Thymus (tissue), 11 donors: ENCODE data around the gene IFT80. TPM values are rescaled to one million over a fixed set of nuclear protein-coding genes. Genes with fewer than 3 reads are reported as not detected.

Experiments used
- DNase-seq, 9 donors: peaks; one replicate each; pipeline ENCODE4 v3.0.0-alpha.2; 2013; ENCODE audit warnings: low spot score in 9 of 9, low read depth in 6 of 9, missing footprints in 1 of 9
- H3K27ac ChIP-seq, 2 donors: one replicate each; pipeline ENCODE4 v1.5.1; 2013; ENCODE audit warnings: control low read depth in 1 of 2, low read depth in 1 of 2, low read length in 1 of 2, mild to moderate bottlenecking in 1 of 2, moderate library complexity in 1 of 2
- H3K27me3 ChIP-seq, 2 donors: one replicate each; pipeline ENCODE4 v1.5.1; 2013; ENCODE audit warnings: low read length in 1 of 2; ENCODE audit not compliant: control insufficient read depth in 2 of 2, insufficient read depth in 1 of 2
- H3K36me3 ChIP-seq, 2 donors: one replicate each; pipeline ENCODE4 v1.5.1; 2013; ENCODE audit warnings: low read length in 1 of 2, mild to moderate bottlenecking in 1 of 2, moderate library complexity in 1 of 2; ENCODE audit not compliant: control insufficient read depth in 2 of 2, insufficient read depth in 2 of 2
- H3K4me1 ChIP-seq, 2 donors: one replicate each; pipeline ENCODE4 v1.5.1; 2013; ENCODE audit warnings: low read length in 2 of 2; ENCODE audit not compliant: control insufficient read depth in 2 of 2, insufficient read depth in 2 of 2
- H3K4me3 ChIP-seq, 2 donors: one replicate each; pipeline ENCODE4 v1.5.1; 2013; ENCODE audit warnings: low read length in 2 of 2, control low read depth in 1 of 2, mild to moderate bottlenecking in 1 of 2
- H3K9me3 ChIP-seq, 2 donors: one replicate each; pipeline ENCODE4 v1.5.1; 2013; ENCODE audit warnings: low read length in 1 of 2, mild to moderate bottlenecking in 1 of 2; ENCODE audit not compliant: control insufficient read depth in 2 of 2, insufficient read depth in 1 of 2
- WGBS: extraction: QIAGEN DNeasy Blood & Tissue Kit; methylation state at CpG from one replicate; pipeline ENCODE4 v1.1.7; 2013; 5-methylcytosine and 5-hydroxymethylcytosine counted together
- polyA plus RNA-seq: library from polyadenylated mRNA; stranded (reverse); fragments of 200-250 nt; gene quantifications from one replicate; pipeline ENCODE4 v1.2.3, GENCODE V29; 2013
- total RNA-seq: library from RNA; stranded (reverse); fragments of 120-200 nt; gene quantifications from one replicate; pipeline ENCODE4 v1.2.4, GENCODE V29; 2013
- donor health status: healthy.

Gene IFT80
- total and polyA plus RNA-seq, 2 donors, result 36.7 to 58.0 TPM

DNA sequence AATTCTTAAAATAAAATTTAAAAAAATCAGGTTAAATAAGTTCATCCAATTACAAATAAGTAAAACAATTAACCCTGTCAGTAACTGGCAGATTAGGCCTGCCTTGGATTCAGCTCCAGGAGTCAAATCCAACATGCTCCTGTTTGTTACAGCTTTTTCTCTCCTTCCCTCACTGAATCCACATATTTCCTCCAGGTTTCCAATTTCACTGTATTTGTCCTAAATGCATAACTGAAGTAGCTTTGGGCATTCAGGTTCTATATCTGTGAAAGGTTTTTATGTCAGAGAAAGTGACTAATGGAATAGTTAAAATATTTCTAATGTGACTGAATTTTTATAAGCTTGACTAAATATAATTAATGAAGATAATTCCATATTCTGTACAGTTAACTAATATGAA lies 79.7 kb downstream of the IFT80 start:
- Histone ChIP-seq H3K9me3 (no peaks in the 10 kb centered on the region), H3K27me3 (no peaks in the 10 kb centered on the region), H3K36me3 (peaks cover 4 to 17% of the 10 kb centered on the region in 2 donors), H3K4me1 (no peaks in the 10 kb centered on the region), H3K4me3 (no peak overlapping the region), H3K27ac (no peak overlapping the region)
- DNase-seq, result no peak

DNA sequence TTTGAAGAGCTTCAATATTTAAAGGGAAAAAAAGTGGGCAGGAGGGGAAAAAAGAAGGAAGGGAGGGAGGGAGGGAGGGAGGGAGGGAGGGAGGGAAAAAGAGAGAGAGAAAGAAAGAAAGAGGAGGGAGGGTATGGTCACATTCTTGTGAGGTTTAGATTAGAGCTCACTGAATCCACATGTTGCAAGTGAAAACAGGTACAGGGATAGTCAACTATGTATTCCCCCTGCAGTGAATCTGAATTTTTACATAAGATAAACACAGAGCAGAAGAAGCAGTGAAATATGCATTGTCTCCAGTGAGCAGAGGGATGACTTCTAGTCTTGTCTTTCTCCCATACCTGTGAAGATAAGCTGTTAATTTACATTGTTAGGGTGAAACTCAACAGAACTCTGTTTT lies 84.0 kb downstream of the IFT80 start:
- Histone ChIP-seq H3K27me3 (no peaks in the 10 kb centered on the region), H3K36me3 (peaks cover 4 to 17% of the 10 kb centered on the region in 2 donors), H3K9me3 (no peaks in the 10 kb centered on the region), H3K27ac (no peak overlapping the region), H3K4me1 (no peaks in the 10 kb centered on the region), H3K4me3 (no peak overlapping the region)
- no peak for DNase-seq

DNA sequence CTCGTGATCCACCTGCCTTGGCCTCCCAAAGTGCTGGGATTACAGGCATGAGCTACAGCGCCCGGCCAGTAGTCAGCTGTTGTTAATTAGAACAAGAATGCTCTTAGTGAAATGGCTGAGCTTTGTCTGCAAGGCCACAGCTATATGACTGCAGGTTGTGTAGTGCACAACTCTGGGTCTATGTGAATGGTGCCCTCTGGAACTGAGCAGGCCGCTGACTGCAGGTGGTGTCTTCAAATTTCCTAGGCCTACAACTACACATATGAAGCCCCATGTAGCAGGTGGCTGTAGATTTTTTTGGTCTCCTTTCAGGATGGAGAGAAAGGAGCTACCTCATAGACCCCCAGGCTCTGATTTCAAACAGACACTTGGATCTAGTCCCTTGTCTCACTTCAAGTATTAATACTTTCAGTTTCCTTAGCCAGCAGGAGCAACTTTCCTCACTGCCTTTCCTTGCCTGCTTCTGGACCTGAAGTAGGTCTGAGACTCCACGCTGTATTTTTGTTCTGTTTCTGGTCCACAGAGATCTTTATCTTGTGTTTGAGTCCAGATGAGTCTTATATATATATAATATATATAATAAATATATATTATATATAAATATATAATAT lies 86.9 kb downstream of the IFT80 start:
- peak in 4 of 9 donors; percentile 2 to 28 (median 4) for DNase-seq
- no peaks in the 10 kb centered on the region for H3K4me1 ChIP-seq
- H3K9me3 ChIP-seq, result no peaks in the 10 kb centered on the region
- peaks cover 4 to 11% of the 10 kb centered on the region in 2 donors for H3K36me3 ChIP-seq
- no peak overlapping the region for H3K27ac ChIP-seq
- H3K4me3 ChIP-seq, result no peak overlapping the region
- no peaks in the 10 kb centered on the region for H3K27me3 ChIP-seq
- WGBS, result 99% methylated on average over 5 of the region's 5 CpGs

DNA sequence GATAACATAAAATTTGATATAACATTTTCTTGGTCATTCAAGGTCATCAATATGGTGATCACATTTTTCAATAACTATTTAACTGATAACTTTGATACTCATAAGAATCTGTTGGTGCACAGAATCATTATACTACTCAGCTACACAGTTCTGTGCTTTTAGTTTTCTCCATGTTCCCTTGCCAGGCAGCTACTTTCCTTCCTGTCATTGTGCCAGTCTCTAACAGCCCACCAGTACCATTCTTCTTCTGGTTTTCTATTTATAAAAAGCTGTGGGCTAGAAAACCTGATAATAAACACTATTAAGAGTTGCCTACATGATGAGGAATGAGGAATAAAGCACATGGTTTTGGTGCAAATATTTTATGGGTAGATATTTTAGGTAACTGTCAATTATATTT lies 96.2 kb downstream of the IFT80 start:
- Histone ChIP-seq H3K36me3 (peaks cover 6 to 9% of the 10 kb centered on the region in 2 donors), H3K4me3 (no peak overlapping the region), H3K27me3 (no peaks in the 10 kb centered on the region), H3K4me1 (no peaks in the 10 kb centered on the region), H3K27ac (no peak overlapping the region), H3K9me3 (no peaks in the 10 kb centered on the region)
- no peak for DNase-seq

DNA sequence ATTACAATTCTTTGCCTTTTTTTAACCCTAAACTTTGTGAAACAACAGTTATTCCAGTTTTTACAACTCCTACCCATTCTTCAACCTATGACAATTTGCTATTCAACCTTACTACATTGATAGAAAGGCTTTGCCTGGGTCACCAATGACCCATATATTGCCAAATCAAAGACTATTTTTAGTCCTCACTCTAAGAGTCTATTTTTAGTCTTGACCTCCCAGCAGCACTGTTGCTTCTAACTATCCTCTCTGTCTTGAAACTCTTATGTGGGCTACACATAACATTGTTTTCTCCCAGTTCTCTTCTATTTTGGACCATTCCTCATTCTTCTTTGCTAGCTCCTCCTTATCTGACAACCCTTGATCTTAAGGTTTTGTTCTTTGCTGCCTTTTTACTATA lies 102.4 kb downstream of the IFT80 start:
- no peak for DNase-seq
- H3K4me3 ChIP-seq, result no peak overlapping the region
- no peaks in the 10 kb centered on the region for H3K4me1 ChIP-seq
- H3K36me3 ChIP-seq, result peaks cover 2 to 8% of the 10 kb centered on the region in 2 donors
- H3K27ac ChIP-seq, result no peak overlapping the region
- H3K27me3 ChIP-seq, result no peaks in the 10 kb centered on the region
- H3K9me3 ChIP-seq, result no peaks in the 10 kb centered on the region

DNA sequence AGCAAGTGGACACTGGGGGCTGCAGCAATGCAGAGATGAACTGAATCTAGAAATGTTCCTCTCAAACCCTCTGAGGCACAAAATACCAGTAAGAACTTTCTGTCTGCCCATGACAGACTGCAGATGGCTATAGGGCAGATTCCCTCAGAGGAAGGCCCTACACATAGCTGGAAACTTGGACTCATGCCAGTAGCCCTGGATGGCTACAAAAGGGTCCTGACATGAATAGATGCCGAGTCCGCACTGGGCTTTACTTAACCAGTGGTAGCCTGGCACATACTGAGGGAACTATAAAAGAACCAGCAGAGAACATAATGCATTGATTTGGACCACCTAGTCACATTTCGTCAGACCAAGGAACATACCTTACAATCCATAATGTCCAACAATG lies 107.1 kb downstream of the IFT80 start:
- DNase-seq, result no peak

DNA sequence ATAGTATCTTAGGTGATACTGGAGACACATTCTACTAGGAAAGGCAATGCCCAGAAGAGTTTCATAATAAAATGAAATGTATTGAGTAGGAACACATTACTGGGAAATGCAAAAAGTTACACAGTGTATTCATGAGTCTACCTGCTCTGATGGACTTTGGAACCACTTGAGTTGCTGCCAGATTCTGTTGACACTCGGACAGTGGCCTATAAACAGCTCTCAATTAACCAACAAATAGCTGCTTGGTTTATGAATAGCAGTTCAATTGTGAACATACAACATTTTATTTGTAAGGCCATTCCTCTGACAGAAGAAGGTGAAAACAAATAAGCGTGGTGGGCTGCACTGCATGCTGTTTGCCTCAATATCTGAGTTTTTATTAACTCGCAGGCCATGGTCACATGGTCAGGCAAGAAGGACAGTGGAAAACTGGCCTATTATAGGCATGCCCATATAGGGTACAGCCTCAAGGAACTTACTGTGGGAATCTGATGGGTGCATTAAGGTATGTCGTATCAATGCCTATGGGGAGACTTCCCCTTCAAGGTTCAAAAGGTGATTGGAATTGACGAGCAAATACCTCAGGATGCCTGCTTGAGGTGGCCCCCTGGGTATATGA lies 107.6 kb downstream of the IFT80 start:
- no peaks in the 10 kb centered on the region for H3K4me1 ChIP-seq
- H3K36me3 ChIP-seq, result peaks cover 3 to 6% of the 10 kb centered on the region in 2 donors
- DNase-seq, result no peak
- H3K27ac ChIP-seq, result no peak overlapping the region
- H3K9me3 ChIP-seq, result no peaks in the 10 kb centered on the region
- H3K27me3 ChIP-seq, result no peaks in the 10 kb centered on the region
- H3K4me3 ChIP-seq, result no peak overlapping the region
- WGBS, result 97% methylated on average over 5 of the region's 5 CpGs

More for the DNA sequence above, 107.1 kb downstream of the IFT80 start:
- Histone ChIP-seq H3K27me3 (no peaks in the 10 kb centered on the region), H3K36me3 (peaks cover 3 to 6% of the 10 kb centered on the region in 2 donors), H3K27ac (no peak overlapping the region), H3K4me1 (no peaks in the 10 kb centered on the region), H3K9me3 (no peaks in the 10 kb centered on the region), H3K4me3 (no peak overlapping the region)
- WGBS, result 98% methylated on average over 3 of the region's 3 CpGs

DNA sequence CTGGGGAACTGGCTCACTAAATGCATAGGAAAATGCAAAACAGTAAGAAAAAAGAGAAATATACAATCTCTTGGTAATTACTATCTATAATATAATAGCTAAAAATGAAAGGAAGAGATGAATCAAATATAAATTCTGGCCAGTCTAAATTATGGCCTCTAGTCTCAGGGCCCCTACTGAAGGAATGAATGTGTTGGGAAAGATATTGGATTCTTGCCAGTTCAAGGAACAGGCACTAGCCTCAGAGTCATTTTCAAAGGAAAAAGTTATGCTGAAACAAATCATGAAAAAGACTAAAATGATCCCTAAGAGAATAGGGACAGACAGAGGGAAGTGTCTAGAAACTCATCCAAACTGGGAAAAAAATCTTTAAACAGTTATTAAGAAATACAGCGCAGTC lies 111.4 kb downstream of the IFT80 start:
- peaks cover 3 to 6% of the 10 kb centered on the region in 2 donors for H3K36me3 ChIP-seq
- H3K4me1 ChIP-seq, result no peaks in the 10 kb centered on the region
- WGBS, result 98% methylated on average over 1 of the region's 1 CpG
- no peak overlapping the region for H3K27ac ChIP-seq
- H3K4me3 ChIP-seq, result no peak overlapping the region
- H3K9me3 ChIP-seq, result no peaks in the 10 kb centered on the region
- H3K27me3 ChIP-seq, result no peaks in the 10 kb centered on the region
- no peak for DNase-seq

GRCh38 chr3:160286231-160286630 lies 112.8 kb downstream of the IFT80 start:
- Histone ChIP-seq H3K9me3 (no peaks in the 10 kb centered on the region), H3K27ac (no peak overlapping the region), H3K36me3 (no peaks in the 10 kb centered on the region), H3K4me3 (no peak overlapping the region), H3K4me1 (no peaks in the 10 kb centered on the region), H3K27me3 (no peaks in the 10 kb centered on the region)
- no peak for DNase-seq
- WGBS, result 68% methylated on average over 1 of the region's 1 CpG
